WTC11 (cell line): ENCODE data around the gene KIAA1671.

Experiments used
- CREB1 ChIP-seq: sonication (generic); formaldehyde crosslinking; IDR thresholded peaks from 2 replicates; pipeline ENCODE4 v1.8.0; 2023; ENCODE audit warnings: mild to moderate bottlenecking, missing genetic modification reagents
- TEAD1 ChIP-seq: sonication (generic); formaldehyde crosslinking; IDR thresholded peaks from 2 replicates; pipeline ENCODE4 v1.8.0; 2022; ENCODE audit warnings: mild to moderate bottlenecking, missing genetic modification reagents
- ZNF121 ChIP-seq: sonication (generic); formaldehyde crosslinking; IDR thresholded peaks from 2 replicates; pipeline ENCODE4 v1.8.0; 2023; ENCODE audit warnings: missing genetic modification reagents
- ZNF138 ChIP-seq: sonication (generic); formaldehyde crosslinking; conservative IDR thresholded peaks from 2 replicates; pipeline ENCODE4 v1.8.1; 2022; ENCODE audit warnings: mild to moderate bottlenecking, moderate library complexity, missing genetic modification reagents
- ZNF219 ChIP-seq: sonication (generic); formaldehyde crosslinking; IDR thresholded peaks from 2 replicates; pipeline ENCODE4 v1.8.0; 2023; ENCODE audit warnings: missing genetic modification reagents, mild to moderate bottlenecking, borderline replicate concordance
- ZNF317 ChIP-seq: sonication (generic); formaldehyde crosslinking; IDR thresholded peaks from 2 replicates; pipeline ENCODE4 v1.8.1; 2023; ENCODE audit warnings: low read depth, mild to moderate bottlenecking, moderate library complexity, missing genetic modification reagents, borderline replicate concordance
- TF ChIP-seq, protein P1 (sequence below): sonication (generic); formaldehyde crosslinking; conservative IDR thresholded peaks from 2 replicates; pipeline ENCODE4 v1.8.1; 2023; ENCODE audit warnings: mild to moderate bottlenecking, low read depth, missing genetic modification reagents, moderate library complexity
- TF ChIP-seq, protein P2 (sequence below): fragments of 200-600 bp; IDR thresholded peaks from 2 replicates; pipeline ENCODE4 v1.8.0; 2022; ENCODE audit warnings: antibody characterized with exemption
- TF ChIP-seq, protein P3 (sequence below): fragments of 250-450 bp; sonication (Bioruptor Pico); IDR thresholded peaks from 2 replicates; pipeline ENCODE4 v1.9.0; 2021; ENCODE audit warnings: moderate library complexity, mild to moderate bottlenecking, inconsistent platforms, borderline replicate concordance
- TF ChIP-seq, protein P4 (sequence below): sonication (generic); formaldehyde crosslinking; IDR thresholded peaks from 2 replicates; pipeline ENCODE4 v1.8.1; 2023; ENCODE audit warnings: mild to moderate bottlenecking, missing genetic modification reagents, moderate library complexity

DNA sequence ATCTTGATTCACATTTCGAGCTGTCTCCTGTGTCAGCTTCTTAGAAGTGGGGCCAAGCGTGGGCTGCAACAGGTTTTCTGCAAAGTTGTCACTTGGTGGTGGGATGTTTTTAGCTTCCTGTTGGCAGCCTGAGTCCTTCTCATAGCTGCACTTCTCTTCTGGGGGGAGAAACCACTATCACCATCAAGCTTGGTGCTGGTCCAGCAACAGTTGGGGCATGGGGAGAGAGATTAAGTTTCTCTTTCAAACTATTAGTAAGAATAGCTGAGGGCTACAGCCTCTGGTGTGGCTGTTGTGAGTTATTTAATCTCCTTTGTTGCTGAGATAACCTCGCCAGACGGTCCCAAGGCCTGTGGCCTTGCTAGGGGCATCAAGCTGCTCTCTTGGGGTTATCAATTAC lies 123.8 kb downstream of the KIAA1671 start:
- TF ChIP-seq, protein P1, sequence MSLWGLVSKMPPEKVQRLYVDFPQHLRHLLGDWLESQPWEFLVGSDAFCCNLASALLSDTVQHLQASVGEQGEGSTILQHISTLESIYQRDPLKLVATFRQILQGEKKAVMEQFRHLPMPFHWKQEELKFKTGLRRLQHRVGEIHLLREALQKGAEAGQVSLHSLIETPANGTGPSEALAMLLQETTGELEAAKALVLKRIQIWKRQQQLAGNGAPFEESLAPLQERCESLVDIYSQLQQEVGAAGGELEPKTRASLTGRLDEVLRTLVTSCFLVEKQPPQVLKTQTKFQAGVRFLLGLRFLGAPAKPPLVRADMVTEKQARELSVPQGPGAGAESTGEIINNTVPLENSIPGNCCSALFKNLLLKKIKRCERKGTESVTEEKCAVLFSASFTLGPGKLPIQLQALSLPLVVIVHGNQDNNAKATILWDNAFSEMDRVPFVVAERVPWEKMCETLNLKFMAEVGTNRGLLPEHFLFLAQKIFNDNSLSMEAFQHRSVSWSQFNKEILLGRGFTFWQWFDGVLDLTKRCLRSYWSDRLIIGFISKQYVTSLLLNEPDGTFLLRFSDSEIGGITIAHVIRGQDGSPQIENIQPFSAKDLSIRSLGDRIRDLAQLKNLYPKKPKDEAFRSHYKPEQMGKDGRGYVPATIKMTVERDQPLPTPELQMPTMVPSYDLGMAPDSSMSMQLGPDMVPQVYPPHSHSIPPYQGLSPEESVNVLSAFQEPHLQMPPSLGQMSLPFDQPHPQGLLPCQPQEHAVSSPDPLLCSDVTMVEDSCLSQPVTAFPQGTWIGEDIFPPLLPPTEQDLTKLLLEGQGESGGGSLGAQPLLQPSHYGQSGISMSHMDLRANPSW: no peak
- TF ChIP-seq, protein P2, sequence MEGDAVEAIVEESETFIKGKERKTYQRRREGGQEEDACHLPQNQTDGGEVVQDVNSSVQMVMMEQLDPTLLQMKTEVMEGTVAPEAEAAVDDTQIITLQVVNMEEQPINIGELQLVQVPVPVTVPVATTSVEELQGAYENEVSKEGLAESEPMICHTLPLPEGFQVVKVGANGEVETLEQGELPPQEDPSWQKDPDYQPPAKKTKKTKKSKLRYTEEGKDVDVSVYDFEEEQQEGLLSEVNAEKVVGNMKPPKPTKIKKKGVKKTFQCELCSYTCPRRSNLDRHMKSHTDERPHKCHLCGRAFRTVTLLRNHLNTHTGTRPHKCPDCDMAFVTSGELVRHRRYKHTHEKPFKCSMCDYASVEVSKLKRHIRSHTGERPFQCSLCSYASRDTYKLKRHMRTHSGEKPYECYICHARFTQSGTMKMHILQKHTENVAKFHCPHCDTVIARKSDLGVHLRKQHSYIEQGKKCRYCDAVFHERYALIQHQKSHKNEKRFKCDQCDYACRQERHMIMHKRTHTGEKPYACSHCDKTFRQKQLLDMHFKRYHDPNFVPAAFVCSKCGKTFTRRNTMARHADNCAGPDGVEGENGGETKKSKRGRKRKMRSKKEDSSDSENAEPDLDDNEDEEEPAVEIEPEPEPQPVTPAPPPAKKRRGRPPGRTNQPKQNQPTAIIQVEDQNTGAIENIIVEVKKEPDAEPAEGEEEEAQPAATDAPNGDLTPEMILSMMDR: no peak
- TF ChIP-seq CREB1 (CRISPR knock-in tag) (no peak), TEAD1 (CRISPR knock-in tag) (no peak), ZNF121 (CRISPR knock-in tag) (no peak), ZNF138 (CRISPR knock-in tag) (no peak), ZNF219 (CRISPR knock-in tag) (no peak), ZNF317 (no peak)
- TF ChIP-seq, protein P3, sequence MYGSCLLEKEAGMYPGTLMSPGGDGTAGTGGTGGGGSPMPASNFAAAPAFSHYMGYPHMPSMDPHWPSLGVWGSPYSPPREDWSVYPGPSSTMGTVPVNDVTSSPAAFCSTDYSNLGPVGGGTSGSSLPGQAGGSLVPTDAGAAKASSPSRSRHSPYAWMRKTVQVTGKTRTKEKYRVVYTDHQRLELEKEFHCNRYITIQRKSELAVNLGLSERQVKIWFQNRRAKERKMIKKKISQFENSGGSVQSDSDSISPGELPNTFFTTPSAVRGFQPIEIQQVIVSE: no peak
- TF ChIP-seq, protein P4, sequence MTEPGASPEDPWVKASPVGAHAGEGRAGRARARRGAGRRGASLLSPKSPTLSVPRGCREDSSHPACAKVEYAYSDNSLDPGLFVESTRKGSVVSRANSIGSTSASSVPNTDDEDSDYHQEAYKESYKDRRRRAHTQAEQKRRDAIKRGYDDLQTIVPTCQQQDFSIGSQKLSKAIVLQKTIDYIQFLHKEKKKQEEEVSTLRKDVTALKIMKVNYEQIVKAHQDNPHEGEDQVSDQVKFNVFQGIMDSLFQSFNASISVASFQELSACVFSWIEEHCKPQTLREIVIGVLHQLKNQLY (CRISPR knock-in tag): no peak
